AG20443 (cell line): Measurements from ENCODE around the gene CCHCR1.

Source experiments
- DNase-seq: peaks from one replicate; pipeline ENCODE4 v3.0.0; 2012; ENCODE audit warnings: low spot score, mixed read lengths

CCHCR1 gene

GRCh38 chr6:31103136-31103535 is 54.5 kb downstream of the CCHCR1 start:
- DNase-seq, result no peak

GRCh38 chr6:31098449-31098938 is 59.1 kb downstream of the CCHCR1 start:
- no peak for DNase-seq

GRCh38 chr6:31096656-31097055 is 60.9 kb downstream of the CCHCR1 start:
- DNase-seq, result no peak

- DNase-seq, result no peak
Observed at GRCh38 chr6:31096215-31096614, 61.4 kb downstream of the CCHCR1 start.

GRCh38 chr6:31094389-31094881 is 63.2 kb downstream of the CCHCR1 start:
- no peak for DNase-seq

GRCh38 chr6:31092769-31093505 is 64.7 kb downstream of the CCHCR1 start:
- no peak for DNase-seq
